GM19351 (cell line): Measurements from ENCODE around the gene RETREG3.
"Not testable (repeated sequence)": the region's sequence is repeated elsewhere in the genome, so short reads cannot be mapped to it uniquely, and the experiment has no call there.

Experiments used
- ATAC-seq: cut with Tn5 transposase; IDR thresholded peaks from one replicate; pipeline ENCODE4 v1.9.1; 2021; ENCODE audit warnings: mild to moderate bottlenecking, moderate library complexity; ENCODE audit not compliant: unreplicated experiment

Gene RETREG3

DNA sequence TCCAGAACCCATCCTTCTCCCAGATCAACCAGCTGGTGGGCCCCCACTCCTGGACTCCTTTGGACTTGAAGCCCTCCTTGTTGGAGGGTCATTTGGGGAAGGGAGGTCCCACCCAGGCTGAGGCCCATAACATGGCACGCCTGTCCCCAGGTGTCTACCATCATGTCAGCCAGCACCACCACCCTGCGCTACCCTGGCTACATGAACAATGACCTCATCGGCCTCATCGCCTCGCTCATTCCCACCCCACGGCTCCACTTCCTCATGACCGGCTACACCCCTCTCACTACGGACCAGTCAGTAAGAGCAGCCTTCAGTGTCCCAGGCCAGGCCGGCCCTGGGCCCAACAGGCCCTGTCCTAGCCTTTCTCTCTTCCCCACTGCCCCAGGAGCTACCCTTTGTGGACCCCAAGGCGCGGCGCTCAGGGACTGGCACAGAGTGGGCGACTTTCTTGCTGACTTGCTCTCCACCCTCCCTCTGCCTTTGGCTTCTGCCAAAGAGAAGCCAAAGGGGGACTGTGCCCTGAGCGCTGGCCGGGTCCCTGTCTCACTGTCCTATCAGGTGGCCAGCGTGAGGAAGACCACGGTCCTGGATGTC lies 4.6 kb upstream of the RETREG3 start:
- ATAC-seq, result no peak

DNA sequence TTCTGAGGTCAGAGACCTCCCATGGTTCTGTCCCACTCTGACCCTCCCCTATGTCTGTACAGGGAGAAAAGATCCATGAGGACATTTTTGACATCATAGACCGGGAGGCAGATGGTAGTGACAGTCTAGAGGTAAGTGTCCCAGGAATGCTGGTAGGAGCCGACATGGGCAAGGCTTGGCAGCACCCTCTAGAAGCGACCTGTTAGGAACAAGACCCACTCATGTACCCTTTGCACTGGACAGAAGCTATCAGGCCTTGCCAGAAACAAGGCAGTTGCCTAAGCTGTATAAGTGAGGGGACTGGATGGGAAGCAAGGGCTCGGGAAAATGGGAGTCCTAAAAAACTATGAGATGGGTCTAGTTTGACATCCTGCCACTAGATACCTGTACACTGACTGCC lies 2.8 kb upstream of the RETREG3 start:
- ATAC-seq, result no peak

DNA sequence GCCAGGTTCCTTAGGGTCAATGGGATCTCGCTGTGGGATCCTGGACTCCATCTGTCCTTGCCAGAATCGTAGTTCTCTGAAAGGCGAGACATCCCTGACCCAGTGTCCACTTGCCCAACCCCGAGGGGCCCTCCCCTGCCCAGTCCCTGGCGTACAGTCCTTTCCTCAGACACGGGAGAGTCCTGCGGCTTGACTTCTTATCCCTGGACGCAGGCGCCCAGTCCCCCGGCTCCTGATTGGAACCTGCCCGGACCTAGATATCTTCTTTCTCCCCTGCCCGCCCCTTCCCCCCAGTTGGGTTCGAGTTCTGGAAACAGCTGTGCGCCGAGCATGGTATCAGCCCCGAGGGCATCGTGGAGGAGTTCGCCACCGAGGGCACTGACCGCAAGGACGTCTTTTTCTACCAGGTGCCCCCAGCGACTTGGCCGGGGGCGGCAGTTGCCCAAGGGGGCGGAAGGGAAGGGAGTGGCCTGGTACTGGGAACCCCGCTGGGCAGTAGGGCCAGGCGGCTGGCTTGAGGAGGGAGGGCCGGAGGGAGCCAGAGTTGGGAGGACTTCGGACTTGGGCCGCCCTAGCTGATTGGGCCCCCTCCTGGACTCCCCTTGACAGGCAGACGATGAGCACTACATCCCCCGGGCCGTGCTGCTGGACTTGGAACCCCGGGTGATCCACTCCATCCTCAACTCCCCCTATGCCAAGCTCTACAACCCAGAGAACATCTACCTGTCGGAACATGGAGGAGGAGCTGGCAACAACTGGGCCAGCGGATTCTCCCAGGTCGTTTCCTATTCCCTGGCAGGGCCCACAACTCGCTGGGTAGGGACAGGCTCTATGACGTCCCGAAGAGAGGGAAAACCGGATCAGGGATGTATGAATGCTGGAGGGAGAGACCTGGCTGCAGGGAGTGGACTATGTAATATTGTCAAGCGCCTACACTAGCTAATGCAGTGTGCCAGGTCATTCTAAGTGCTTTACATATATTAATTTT lies 934 bp upstream of the RETREG3 start:
- not testable (repeated sequence) for ATAC-seq

DNA sequence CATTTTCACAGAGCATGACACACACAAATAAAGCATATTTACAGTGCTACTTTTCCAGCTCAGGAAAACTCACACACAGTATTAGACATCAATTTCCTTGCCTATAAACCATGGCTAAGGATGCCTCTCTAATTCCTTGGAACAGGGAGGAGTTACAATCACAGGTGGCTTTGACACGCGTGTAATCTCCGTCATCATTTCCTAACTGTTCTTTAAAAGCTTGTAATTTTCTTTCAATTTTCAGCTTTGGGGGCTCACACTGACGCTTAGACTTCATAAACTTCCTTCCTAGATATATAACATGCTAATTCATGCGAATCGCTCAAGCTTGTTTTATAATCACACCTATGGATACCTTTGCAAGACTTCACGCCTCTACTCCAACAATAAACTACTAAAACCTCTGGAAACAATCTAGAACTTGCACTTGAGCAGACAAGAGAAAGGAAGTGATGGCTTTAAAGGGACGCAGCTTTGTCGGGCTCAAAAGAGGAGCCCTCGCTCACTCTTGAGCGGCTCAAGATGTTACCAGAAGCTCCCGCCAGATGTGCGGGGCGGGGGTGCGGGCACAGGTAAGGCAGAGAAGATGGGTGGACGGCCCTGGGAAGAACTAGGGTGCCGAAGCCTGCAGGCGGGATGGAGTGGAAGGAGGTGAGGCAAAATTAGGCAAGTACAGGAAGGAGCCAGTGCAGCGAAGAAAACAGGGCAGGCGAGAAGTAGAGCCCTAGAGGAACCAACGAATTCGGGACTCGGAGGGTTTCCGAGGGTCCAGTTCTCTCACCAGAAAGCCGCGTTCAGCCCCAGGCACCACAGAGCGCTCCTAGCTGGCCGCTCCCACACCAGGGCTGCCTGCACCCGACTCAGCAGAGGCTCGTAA lies 631 bp downstream of the RETREG3 start:
- peak; percentile 21 for ATAC-seq

DNA sequence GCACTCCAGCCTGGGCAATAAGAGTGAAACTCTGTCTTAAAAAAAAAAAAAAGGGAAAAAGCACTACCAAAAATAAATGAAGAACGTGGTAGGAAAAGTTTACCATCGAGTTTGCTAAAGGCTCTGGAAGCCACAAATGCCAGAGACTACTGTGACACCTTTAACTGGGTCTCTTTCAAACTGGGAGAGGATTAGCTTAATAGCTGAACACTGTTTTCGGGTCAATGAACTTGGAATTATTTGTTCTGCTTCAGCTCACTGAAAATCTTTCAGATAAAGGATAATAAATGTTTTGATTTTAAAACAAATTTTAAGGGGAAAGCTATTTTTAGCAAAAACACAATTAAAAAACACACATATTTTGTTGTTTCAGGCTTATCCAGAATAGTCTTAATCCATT lies 1.4 kb downstream of the RETREG3 start:
- no peak for ATAC-seq

DNA sequence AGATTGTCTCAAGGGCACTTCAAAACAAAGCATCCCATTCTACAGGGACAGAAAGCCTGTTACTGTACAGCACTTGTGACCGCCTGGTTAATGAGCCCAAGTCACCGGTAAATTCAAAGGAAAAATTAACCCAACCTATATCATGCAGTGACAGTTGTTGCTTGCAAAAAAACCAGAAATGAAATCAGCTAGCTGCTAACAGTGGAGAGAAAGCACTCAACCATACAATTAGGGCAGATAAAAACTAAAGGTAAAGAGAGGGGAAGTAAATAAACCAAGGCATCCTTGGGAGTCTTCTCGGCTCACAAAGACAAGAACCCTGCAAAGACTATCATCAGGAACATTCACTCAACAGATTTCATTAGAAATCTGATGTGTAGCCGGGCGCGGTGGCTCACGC lies 5.9 kb downstream of the RETREG3 start:
- ATAC-seq, result no peak

DNA sequence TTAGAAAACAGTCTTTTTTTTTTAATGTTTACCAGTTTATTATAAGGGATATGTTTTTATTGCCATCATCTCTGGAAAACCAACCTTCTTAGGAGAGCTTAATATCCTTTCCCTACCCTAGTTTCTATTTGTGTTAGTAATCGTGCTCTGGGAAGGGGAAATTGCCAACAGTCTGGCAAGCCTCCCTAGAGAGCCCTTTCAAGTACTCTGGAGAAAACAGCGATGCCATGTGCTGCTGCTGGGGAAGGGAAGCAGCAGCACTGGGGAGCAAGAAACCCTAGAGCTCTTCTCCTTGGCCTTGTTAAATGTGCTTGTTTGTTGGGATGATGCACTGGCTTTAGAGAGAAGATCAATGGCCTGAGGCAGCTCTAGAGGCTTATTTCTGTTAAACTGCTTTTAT lies 10.3 kb downstream of the RETREG3 start:
- no peak for ATAC-seq

DNA sequence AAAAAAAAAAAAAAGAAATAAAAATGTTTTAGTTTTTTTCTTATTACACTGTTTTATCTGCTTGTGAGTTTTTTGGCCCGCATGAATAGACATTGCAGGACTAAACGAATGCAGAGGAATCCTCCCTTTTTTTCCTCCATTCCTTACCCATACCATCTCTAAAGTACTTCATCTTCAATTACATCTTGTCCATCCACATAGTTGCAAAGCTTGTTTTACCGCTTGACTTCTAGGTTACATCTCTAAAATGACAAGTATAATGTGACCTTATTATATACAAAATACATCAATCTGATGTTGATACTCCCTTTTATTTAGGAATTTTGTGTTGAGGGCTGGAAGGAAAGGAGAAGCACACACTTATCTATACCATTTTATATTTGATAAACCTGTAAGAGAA lies 12.8 kb downstream of the RETREG3 start:
- no peak for ATAC-seq

DNA sequence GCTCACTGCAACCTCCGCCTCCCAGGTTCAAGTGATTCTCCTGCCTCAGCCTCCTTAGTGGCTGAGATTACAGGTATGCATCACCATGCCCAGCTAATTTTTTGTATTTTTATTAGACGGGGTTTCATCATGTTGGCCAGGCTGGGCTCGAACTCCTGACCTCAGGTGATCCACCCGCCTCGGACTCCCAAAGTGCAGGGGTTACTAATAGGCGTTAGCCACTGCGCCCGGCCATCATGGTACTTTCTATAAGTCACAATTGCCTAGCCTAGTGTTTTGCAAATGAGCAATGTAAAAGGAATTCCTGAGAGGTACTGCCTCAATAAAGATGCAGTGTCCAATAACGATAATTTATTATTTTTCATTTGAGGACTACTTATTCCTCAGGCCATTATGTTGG lies 17.8 kb downstream of the RETREG3 start:
- ATAC-seq, result no peak

DNA sequence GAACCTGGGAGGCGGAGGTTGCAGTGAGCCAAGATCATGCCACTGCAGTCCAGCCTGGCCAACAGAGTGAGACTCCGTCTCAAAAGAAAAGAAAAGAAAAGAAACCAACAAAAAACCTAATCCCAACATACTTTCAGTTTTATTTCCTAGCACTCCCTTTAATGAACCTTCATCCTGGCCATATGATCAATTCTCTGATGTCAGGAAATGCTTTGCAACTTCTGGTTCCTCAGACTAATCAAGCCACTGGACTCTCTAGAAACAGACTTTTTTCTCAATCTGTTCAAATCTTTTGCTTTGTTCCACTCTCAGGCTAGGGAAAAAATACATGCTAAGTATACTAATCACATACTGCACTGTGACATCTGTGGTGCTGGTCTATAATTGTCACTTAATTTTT lies 18.3 kb downstream of the RETREG3 start:
- ATAC-seq, result no peak

DNA sequence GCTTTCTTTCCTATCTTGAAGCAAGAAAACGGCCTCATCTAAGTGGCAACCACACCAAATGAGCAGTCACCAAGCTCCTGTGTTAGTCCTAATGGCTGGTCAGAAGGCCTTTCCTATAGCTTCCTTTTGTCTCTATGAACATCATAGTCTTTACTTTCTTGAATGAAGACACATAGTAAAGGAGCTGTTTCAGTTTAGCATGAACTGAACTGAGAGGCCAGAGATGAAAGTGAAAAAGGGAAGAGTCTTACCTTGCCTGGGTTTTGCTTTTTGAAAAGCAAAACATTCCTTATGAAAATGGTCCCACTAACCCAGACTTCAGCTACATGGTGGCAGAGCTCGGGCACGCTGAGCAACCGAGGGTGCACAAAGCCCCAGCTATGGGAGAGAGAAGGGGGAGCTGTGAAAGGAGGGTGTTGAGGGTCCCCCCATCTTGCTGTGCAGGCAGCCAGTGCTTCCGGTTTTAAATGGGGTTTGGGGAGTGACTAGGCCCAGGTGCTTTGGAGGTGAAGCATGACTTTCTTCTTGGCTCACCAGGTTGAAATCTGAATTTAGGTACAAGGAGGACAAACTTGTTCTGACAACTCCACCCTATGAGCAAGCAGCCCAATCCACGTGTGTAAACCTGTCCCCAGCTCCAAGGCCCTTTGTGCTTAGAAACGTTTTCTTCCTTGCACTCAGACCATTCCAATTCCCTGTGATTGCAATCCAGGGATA lies 22.5 kb downstream of the RETREG3 start:
- no peak for ATAC-seq

DNA sequence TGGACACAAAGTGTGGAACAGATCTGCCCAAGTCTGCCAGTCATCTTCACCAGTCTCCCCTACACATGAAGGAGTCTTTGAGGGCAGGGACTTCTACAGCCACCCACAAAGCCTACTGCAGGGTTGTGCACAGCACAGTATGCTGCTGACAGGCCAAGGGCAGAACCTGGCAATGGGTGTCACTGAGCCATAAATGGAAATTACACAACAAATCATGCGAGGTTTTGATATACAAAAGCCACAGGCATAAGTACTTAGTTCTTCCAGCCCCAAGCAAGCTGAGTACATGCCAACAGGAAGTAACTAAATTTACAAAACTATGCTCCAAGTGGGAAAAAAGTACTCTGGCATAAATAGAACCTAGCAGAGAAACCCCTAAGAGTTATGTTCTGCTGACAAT lies 23.8 kb downstream of the RETREG3 start:
- ATAC-seq, result no peak

DNA sequence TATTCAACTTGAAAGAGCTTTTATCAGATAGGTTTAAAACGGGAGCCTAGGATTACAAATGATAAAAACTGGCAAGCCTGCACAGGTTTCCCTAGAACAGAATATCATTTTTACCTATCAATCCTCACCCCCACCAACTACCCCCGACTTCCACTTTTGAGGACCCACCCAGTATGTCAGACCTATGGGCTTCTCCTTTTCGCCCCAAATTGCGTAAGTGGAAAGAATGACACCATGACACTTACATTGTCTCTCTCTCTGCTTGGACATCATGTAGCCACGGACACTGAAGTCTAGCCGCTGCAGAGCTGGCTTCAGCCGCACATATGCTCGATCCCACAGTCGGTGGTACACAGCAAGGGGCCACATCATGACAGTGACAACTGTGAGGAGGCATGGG lies 24.3 kb downstream of the RETREG3 start:
- no peak for ATAC-seq

DNA sequence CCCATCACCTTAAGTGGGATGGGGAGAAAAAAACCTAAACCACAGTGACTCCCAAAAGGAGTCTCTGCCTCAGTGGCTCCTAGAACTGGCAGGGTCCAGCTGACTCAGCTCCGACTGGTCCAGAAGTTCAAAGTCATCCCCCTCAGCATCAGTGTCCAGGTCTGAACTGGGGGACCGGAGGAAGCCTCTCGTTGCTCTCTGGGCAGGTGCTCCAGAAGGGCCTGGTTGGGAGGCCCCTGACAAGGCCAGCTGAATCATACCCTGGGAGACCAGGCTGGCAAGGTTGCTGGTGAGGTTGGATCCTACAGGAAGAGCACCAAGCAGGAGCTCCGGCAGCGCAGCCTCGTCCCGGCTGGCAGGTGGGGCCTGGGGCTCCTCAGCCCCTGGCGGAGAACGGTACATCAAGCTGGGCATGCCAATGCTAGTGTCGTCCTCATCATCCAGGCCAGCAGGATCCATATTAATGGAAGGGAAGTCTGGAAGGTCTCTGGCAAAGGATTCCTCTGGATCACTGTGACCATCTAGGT lies 27.4 kb downstream of the RETREG3 start:
- ATAC-seq, result no peak

DNA sequence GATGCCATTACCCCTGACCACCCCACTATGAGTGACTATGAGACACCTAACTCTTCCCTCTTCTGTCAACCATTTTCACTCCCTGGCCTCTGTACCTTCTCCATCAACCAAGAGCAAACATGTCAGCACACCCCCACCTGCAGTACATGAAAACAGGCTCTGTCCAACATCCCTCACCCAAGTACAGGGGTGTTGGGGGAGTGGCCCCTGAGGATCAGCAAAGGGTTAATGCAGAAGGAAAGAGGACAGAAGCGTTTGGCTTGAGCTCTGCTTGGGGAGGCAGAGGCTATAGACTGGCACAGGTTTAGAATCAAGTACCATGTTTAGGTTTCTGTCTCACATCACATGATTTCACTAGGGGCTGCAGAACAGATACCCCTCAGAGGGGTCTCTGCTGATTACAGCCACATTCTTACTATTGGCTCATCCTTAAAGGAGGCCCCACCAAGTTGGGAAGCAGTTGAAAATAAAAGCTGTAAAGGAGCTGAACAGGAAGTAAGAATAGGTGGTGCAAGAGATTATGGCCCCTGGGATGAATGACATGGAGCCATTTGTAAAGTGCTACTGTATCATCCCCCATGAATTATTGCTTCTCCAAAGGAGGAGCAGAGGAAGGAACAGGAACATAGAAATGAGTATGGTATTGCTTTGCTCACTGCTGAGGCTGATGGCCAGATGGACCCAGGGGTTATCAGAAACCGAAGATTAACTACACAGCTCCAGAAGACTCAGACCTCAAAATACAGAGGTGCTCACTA lies 29.2 kb downstream of the RETREG3 start:
- no peak for ATAC-seq

DNA sequence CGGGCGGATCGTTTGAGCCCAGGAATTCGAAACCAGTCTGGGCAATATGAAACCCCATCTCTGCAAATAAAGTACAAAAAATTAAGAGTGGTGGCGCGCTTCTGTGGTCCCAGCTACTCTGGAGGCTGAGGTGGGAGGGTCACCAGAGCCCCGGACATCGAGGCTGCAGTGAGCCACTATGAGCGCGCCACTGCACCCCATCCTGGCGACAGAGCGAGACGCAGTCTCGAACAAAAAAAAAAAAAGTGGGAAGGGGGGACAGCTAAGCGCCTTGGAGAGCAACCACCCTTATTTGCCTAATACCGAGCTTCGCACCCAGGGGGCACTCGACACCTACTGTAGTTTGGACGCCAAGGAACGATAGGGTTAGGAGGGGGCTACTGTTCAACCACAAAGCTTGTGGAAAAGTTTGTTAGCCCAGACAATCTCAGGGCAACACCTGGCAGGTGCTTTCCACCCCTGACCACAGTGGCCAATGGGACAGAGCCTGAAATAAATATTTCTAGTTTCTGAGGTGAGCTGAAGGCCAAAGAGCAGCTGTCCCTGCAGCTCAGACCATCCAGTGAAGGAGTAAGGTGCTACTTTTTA lies 30.8 kb downstream of the RETREG3 start:
- peak; percentile 45 for ATAC-seq

DNA sequence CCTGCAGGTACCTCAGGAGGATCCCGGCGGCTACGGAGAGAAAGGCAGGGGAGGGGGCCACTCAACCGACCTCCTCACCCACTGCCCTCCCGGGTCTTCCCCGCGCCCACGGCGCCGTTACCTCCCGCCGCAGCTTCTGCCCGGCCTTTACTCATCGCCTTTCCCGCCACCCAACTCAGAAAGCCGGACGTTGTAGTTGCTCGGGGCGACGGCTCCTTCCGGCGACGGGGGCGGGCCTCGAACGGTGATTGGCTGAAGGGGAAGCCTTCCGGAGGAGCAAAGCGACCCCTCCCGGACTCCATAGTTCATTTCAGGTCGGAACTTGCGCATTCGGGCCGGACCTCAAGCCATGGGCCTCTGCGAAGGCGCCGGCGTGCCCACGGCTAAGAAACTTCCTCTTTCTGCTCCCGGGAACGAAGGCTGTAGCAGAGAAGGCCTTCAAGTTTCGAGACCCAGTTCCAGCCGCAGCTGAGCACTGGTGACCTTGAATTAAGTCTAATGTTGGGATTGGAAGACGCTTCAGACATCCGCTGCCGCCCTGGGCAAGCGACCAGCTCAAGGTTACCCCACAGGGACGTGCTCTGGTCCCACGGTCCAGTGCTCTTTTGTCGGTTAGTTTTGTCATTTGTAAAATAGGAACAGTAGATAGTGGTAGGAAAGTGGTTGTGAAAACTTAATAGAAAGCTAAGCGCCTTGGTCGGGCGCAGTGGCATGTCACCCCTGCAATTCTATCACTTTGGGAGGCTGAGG lies 31.5 kb downstream of the RETREG3 start, which contains the start of gene PSMC3IP:
PSMC3IP (minus strand) TSS at position 198 of the 750 bp plus-strand sequence; CDS start at position 155, 43 bp downstream.
- ATAC-seq, result peak; percentile 75

DNA sequence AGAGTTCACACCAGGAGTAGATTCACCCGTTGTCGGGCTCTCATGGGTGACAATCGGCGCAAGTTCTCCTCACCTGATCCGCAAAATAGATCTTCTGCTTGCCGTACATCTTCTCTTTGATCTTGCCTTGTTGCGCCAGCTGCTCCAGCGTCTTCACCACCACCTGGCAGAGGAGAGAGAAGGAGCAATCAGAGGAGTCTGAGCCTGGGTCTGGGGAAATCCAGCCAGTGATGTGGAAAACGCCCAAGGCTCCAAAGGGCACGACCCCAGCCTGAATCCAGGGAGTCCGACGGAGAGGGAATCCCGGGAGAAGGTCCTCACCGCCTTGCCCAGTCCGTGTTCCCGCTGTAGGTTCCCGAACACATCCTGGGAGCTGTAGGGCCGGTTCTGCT lies 32.0 kb downstream of the RETREG3 start:
- no peak for ATAC-seq

DNA sequence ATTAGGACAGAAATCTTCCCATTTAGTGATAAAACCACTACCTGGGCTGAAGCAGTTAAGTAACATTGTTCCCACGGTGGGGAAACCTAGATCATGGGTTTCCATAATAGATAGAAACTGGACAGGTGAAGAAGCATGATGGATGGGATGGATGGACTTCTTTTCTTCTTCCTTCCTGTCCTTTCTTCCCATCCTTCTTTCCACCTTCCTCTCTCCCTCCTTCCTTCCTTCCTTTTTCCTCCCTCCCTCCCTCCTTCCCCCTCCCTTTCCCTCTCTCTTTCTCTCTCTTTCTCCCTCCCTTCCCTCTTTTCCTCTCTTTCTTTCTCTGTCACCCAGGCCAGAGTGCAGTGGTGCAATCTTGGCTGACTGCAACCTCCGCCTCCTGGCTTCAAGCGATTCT lies 34.7 kb downstream of the RETREG3 start:
- no peak for ATAC-seq
